Thoracic aorta (tissue), 2 donors: ENCODE measurements around the gene VPS26C. TPM values are rescaled to one million over a fixed set of nuclear protein-coding genes. Genes with fewer than 3 reads are reported as not detected.

Experiments used
- ATAC-seq: fragments of 150-250 bp; one replicate; pipeline ENCODE4 v1.8.0; 2017; ENCODE audit warnings: low read depth; ENCODE audit not compliant: insufficient number of reproducible peaks, low FRiP score
- DNase-seq: peaks from one replicate; pipeline ENCODE4 v3.0.0-alpha.2; 2020; ENCODE audit warnings: low spot score
- H3K27ac ChIP-seq, 2 donors: fragments of 200-600 bp; sonication (generic); 1 replicate in 1 of 2; 2 replicates in 1 of 2; pipeline ENCODE4 v1.5.1; 2016; ENCODE audit warnings: mild to moderate bottlenecking in 2 of 2, moderate library complexity in 2 of 2
- H3K27me3 ChIP-seq: fragments of 200-600 bp; sonication (generic); replicated peaks from 2 replicates; pipeline ENCODE4 v1.6.0; 2016; ENCODE audit warnings: mild to moderate bottlenecking; ENCODE audit not compliant: insufficient read depth
- H3K36me3 ChIP-seq: fragments of 200-600 bp; sonication (generic); one replicate; pipeline ENCODE4 v1.5.1; 2016
- H3K4me1 ChIP-seq, 2 donors: fragments of 200-600 bp; sonication (generic); 1 replicate in 1 of 2; 2 replicates in 1 of 2; pipeline versions ENCODE4 v1.5.1 to v1.6.0; 2016; ENCODE audit warnings: low read depth in 2 of 2, mild to moderate bottlenecking in 1 of 2; ENCODE audit not compliant: control insufficient read depth in 1 of 2
- H3K4me3 ChIP-seq: fragments of 200-600 bp; sonication (generic); 2 replicates; pipeline ENCODE4 v1.5.1; 2016; ENCODE audit warnings: mild to moderate bottlenecking
- H3K9me3 ChIP-seq: fragments of 200-600 bp; sonication (generic); 2 replicates; pipeline ENCODE4 v1.5.1; 2016
- CTCF ChIP-seq: fragments of 200-600 bp; sonication (generic); IDR thresholded peaks from one replicate; pipeline ENCODE4 v1.5.1; 2019; ENCODE audit warnings: antibody characterized with exemption
- total RNA-seq, 2 donors: library from RNA; depleted of rRNA; stranded (reverse); fragments of >200 nt; gene quantifications; one replicate each; pipeline versions ENCODE4 v1.1.0 to v1.2.3, GENCODE V29; 2016

VPS26C gene
- total RNA-seq, 2 donors from 2014 or later, result 73.5 to 102 TPM

- H3K4me1 ChIP-seq, result no peaks in the 10 kb centered on the region
- ATAC-seq, result no peak
- no peak for TF ChIP-seq CTCF
Observed at GRCh38 chr21:37278199-37278598, 11.1 kb upstream of the VPS26C start.

GRCh38 chr21:37276377-37276776 is 9.2 kb upstream of the VPS26C start:
- H3K4me3 ChIP-seq, result no peak overlapping the region
- no peak overlapping the region for H3K27ac ChIP-seq
- no peaks in the 10 kb centered on the region for H3K36me3 ChIP-seq
- DNase-seq (no peak), ATAC-seq (no peak)
- no peaks in the 10 kb centered on the region for H3K4me1 ChIP-seq
- no peaks in the 10 kb centered on the region for H3K27me3 ChIP-seq
- H3K9me3 ChIP-seq, result no peaks in the 10 kb centered on the region
- no peak for TF ChIP-seq CTCF

More at GRCh38 chr21:37278199-37278598, 11.1 kb upstream of the VPS26C start:
- DNase-seq, result no peak
- H3K36me3 ChIP-seq, result no peaks in the 10 kb centered on the region
- no peak overlapping the region for H3K27ac ChIP-seq
- no peaks in the 10 kb centered on the region for H3K27me3 ChIP-seq
- H3K9me3 ChIP-seq, result no peaks in the 10 kb centered on the region
- no peak overlapping the region for H3K4me3 ChIP-seq

- no peaks in the 10 kb centered on the region for H3K36me3 ChIP-seq
- ATAC-seq, result no peak
- H3K27ac ChIP-seq, result no peak overlapping the region
- no peak for TF ChIP-seq CTCF
- H3K9me3 ChIP-seq, result no peaks in the 10 kb centered on the region
- no peaks in the 10 kb centered on the region for H3K4me1 ChIP-seq
- no peak for DNase-seq
- no peaks in the 10 kb centered on the region for H3K27me3 ChIP-seq
- no peak overlapping the region for H3K4me3 ChIP-seq
Observed at GRCh38 chr21:37273911-37274690, 7.0 kb upstream of the VPS26C start.

- ATAC-seq, result no peak
- no peaks in the 10 kb centered on the region for H3K36me3 ChIP-seq
- H3K27me3 ChIP-seq, result no peaks in the 10 kb centered on the region
- H3K4me3 ChIP-seq, result no peak overlapping the region
- H3K4me1 ChIP-seq, result peaks cover 0 to 3% of the 10 kb centered on the region in 2 donors
- no peak for TF ChIP-seq CTCF
- no peak overlapping the region for H3K27ac ChIP-seq
- DNase-seq, result no peak
- H3K9me3 ChIP-seq, result no peaks in the 10 kb centered on the region
Observed at GRCh38 chr21:37273440-37273839, 6.3 kb upstream of the VPS26C start.

- no peaks in the 10 kb centered on the region for H3K27me3 ChIP-seq
- H3K4me1 ChIP-seq, result peaks cover 0 to 5% of the 10 kb centered on the region in 2 donors
- H3K27ac ChIP-seq, result no peak overlapping the region
- no peak for DNase-seq
- no peak for ATAC-seq
- no peaks in the 10 kb centered on the region for H3K36me3 ChIP-seq
- no peak overlapping the region for H3K4me3 ChIP-seq
- TF ChIP-seq CTCF, result no peak
- H3K9me3 ChIP-seq, result no peaks in the 10 kb centered on the region
Observed at GRCh38 chr21:37272897-37273296, 5.8 kb upstream of the VPS26C start.
